Hepatocyte (in vitro differentiated cells): ENCODE measurements around the gene MYO5C. TPM values are rescaled to one million over a fixed set of nuclear protein-coding genes. Genes with fewer than 3 reads are reported as not detected.
A peak's percentile ranks its signal among the peaks of the same experiment; 100 is the strongest.
"Not testable (repeated sequence)": the region's sequence is repeated elsewhere in the genome, so short reads cannot be mapped to it uniquely, and the experiment has no call there.

Experiments used
- DNase-seq: peaks from one replicate; pipeline ENCODE4 v3.0.0-alpha.2; 2016; ENCODE audit warnings: low spot score
- H2AFZ ChIP-seq: fragments of 200-600 bp; sonication (generic); 2 replicates; pipeline ENCODE4 v1.6.0; 2016; ENCODE audit warnings: antibody characterized with exemption, mild to moderate bottlenecking
- H3K27ac ChIP-seq: fragments of 200-600 bp; sonication (generic); 2 replicates; pipeline ENCODE4 v1.5.1; 2016; ENCODE audit warnings: mild to moderate bottlenecking
- H3K27me3 ChIP-seq: fragments of 200-600 bp; sonication (generic); 2 replicates; pipeline ENCODE4 v1.6.1; 2016
- H3K36me3 ChIP-seq: fragments of 200-600 bp; sonication (generic); replicated peaks from 2 replicates; pipeline ENCODE4 v1.5.1; 2016; ENCODE audit warnings: low read depth; ENCODE audit not compliant: insufficient read depth
- H3K4me1 ChIP-seq: fragments of 200-600 bp; sonication (generic); 2 replicates; pipeline ENCODE4 v1.5.1; 2016; ENCODE audit warnings: mild to moderate bottlenecking, moderate library complexity; ENCODE audit not compliant: insufficient read depth
- H3K4me2 ChIP-seq: fragments of 200-600 bp; sonication (generic); 2 replicates; pipeline ENCODE4 v1.6.0; 2016
- H3K4me3 ChIP-seq: fragments of 200-600 bp; sonication (generic); 2 replicates; pipeline ENCODE4 v1.5.1; 2016; ENCODE audit warnings: mild to moderate bottlenecking
- H3K79me2 ChIP-seq: fragments of 200-600 bp; sonication (generic); 2 replicates; pipeline ENCODE4 v1.6.0; 2017; ENCODE audit warnings: mild to moderate bottlenecking
- H3K9me2 ChIP-seq: fragments of 200-600 bp; sonication (generic); replicated peaks from 2 replicates; pipeline ENCODE4 v1.6.0; 2017; ENCODE audit warnings: mild to moderate bottlenecking; ENCODE audit not compliant: insufficient read depth
- H3K9me3 ChIP-seq: fragments of 200-600 bp; sonication (generic); 2 replicates; pipeline ENCODE4 v1.5.1; 2016; ENCODE audit warnings: low read depth, mild to moderate bottlenecking
- H4K20me1 ChIP-seq: fragments of 200-600 bp; sonication (generic); 2 replicates; pipeline ENCODE4 v1.6.0; 2016; ENCODE audit warnings: mild to moderate bottlenecking; ENCODE audit not compliant: insufficient read depth, poor library complexity, severe bottlenecking
- EZH2 ChIP-seq: fragments of 200-600 bp; sonication (generic); IDR thresholded peaks from 2 replicates; pipeline ENCODE4 v1.6.1; 2016; ENCODE audit warnings: antibody characterized with exemption, mild to moderate bottlenecking, borderline replicate concordance
- EZH2phosphoT487 ChIP-seq: fragments of 200-600 bp; sonication (generic); IDR thresholded peaks from one replicate; pipeline ENCODE4 v1.6.1; 2018; ENCODE audit warnings: antibody characterized with exemption, mild to moderate bottlenecking, low read depth, moderate library complexity; ENCODE audit not compliant: unreplicated experiment, severe bottlenecking
- WGBS: methylation state at CpG from one replicate; pipeline ENCODE4 v1.1.6; 2016; ENCODE audit warnings: low lambda C conversion rate; ENCODE audit errors: missing lambda C conversion rate; 5-methylcytosine and 5-hydroxymethylcytosine counted together
- polyA plus RNA-seq: library from polyadenylated mRNA; unstranded; fragments of >200 nt; fragmentation: Nextera tagmentation; extraction: Ambion mirVana; gene quantifications from 2 replicates; pipeline ENCODE4 v1.2.1, GENCODE V29; 2016
- total RNA-seq: library from RNA; depleted of rRNA; stranded (reverse); fragments of >200 nt; gene quantifications from 2 replicates; pipeline ENCODE4 v1.2.3, GENCODE V29; 2014
- TF ChIP-seq, protein P1 (sequence below): fragments of 200-600 bp; sonication (generic); IDR thresholded peaks from 2 replicates; pipeline ENCODE4 v1.5.1; 2016; ENCODE audit warnings: antibody characterized with exemption, mild to moderate bottlenecking; ENCODE audit not compliant: poor library complexity

Gene MYO5C
- total and polyA plus RNA-seq, 2 experiments from 2014 or later = 10.2 to 18.2 TPM

DNA sequence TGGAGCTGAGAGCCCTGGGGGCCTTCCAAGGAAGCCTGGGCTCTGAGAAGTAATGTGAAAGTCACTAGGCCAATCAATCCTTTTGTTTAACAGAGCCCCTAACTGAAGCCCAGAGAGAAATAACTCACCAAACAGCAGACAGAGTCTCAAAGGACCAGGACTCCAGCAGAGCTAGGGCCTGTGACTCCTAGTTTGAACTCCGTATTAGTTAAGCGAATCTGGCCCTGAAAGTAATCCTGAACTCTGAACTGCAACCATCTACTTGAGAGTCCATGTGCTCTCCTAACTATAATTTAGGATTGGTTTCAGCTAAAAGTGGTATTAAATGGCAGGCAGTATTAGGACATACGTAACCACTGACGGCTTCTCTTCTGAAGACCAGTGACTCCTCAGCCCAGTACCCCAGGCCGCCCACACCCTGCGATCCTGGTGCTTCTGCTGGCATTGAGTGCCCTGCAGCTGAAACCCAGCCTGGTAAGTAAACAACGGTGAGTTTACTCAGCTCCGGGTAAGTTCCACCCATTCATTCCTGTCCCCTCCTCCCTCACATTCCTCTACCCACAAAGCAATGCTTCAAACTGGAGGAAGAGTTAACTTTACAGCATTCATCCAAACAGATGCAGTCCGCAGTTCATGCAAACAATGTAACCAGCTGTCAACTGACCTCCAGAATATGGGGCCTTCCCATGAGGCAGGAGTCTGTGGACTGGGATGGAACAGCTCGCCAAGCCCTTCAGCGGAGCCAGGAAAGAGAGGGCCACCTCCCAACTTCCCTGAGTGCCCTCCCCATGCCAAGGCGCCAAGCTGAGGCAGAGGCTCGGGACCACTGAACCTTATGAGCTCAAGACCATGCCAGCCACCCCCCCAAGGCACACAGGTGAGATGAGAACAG is 7.3 kb downstream of the MYO5C start:
- no peaks in the 10 kb centered on the region for H3K9me2 ChIP-seq
- peaks cover 15% of the 10 kb centered on the region for H3K79me2 ChIP-seq
- no peak overlapping the region for H3K4me3 ChIP-seq
- no peaks in the 10 kb centered on the region for H3K36me3 ChIP-seq
- no peaks in the 10 kb centered on the region for H3K27me3 ChIP-seq
- peak overlapping the region; percentile 94 for H3K27ac ChIP-seq
- WGBS = 53% methylated on average over 13 of the region's 13 CpGs
- H3K4me2 ChIP-seq = peak overlapping the region; percentile 59
- DNase-seq = peak; percentile 79
- peaks cover 28% of the 10 kb centered on the region for H3K4me1 ChIP-seq
- H3K9me3 ChIP-seq = no peaks in the 10 kb centered on the region
- no peak overlapping the region for H2AFZ ChIP-seq
- TF ChIP-seq EZH2 (no peak), EZH2phosphoT487 (no peak)
- TF ChIP-seq, protein P1, sequence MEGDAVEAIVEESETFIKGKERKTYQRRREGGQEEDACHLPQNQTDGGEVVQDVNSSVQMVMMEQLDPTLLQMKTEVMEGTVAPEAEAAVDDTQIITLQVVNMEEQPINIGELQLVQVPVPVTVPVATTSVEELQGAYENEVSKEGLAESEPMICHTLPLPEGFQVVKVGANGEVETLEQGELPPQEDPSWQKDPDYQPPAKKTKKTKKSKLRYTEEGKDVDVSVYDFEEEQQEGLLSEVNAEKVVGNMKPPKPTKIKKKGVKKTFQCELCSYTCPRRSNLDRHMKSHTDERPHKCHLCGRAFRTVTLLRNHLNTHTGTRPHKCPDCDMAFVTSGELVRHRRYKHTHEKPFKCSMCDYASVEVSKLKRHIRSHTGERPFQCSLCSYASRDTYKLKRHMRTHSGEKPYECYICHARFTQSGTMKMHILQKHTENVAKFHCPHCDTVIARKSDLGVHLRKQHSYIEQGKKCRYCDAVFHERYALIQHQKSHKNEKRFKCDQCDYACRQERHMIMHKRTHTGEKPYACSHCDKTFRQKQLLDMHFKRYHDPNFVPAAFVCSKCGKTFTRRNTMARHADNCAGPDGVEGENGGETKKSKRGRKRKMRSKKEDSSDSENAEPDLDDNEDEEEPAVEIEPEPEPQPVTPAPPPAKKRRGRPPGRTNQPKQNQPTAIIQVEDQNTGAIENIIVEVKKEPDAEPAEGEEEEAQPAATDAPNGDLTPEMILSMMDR = no peak
- no peaks in the 10 kb centered on the region for H4K20me1 ChIP-seq

- Histone ChIP-seq H3K4me1 (peaks cover 28% of the 10 kb centered on the region), H3K27me3 (no peaks in the 10 kb centered on the region), H3K4me2 (peak overlapping the region; percentile 59), H3K36me3 (no peaks in the 10 kb centered on the region), H3K27ac (peak overlapping the region; percentile 94), H4K20me1 (no peaks in the 10 kb centered on the region), H3K9me2 (no peaks in the 10 kb centered on the region), H3K79me2 (peaks cover 18% of the 10 kb centered on the region), H2AFZ (no peak overlapping the region), H3K9me3 (no peaks in the 10 kb centered on the region), H3K4me3 (no peak overlapping the region)
- TF ChIP-seq EZH2 (no peak), EZH2phosphoT487 (no peak)
- TF ChIP-seq, protein P1 = no peak
- WGBS = 74% methylated on average over 7 of the region's 7 CpGs
- DNase-seq = peak; percentile 40
These were observed 8.5 kb downstream of the MYO5C start for GRCh38 chr15:52287114-52287513.

- H3K27ac ChIP-seq, H3K4me3 ChIP-seq, H3K9me3 ChIP-seq, H3K4me2 ChIP-seq, H3K27me3 ChIP-seq, H3K36me3 ChIP-seq, DNase-seq, H3K9me2 ChIP-seq, H2AFZ ChIP-seq, H4K20me1 ChIP-seq: not testable (repeated sequence)
- WGBS = 96% methylated on average over 14 of the region's 34 CpGs
- Histone ChIP-seq H3K4me1 (peaks cover 28% of the 10 kb centered on the region), H3K79me2 (peaks cover 18% of the 10 kb centered on the region)
These were observed 9.7 kb downstream of the MYO5C start for GRCh38 chr15:52285941-52286340.

- Histone ChIP-seq H2AFZ (no peak overlapping the region), H3K27me3 (no peaks in the 10 kb centered on the region), H3K9me3 (no peaks in the 10 kb centered on the region), H3K4me1 (peaks cover 16% of the 10 kb centered on the region), H3K79me2 (peaks cover 18% of the 10 kb centered on the region), H3K4me2 (no peak overlapping the region), H3K9me2 (no peaks in the 10 kb centered on the region), H3K27ac (no peak overlapping the region), H3K36me3 (no peaks in the 10 kb centered on the region), H4K20me1 (no peaks in the 10 kb centered on the region), H3K4me3 (no peak overlapping the region)
- no peak for DNase-seq
- whole genome bisulfite sequencing = 80% methylated on average over 3 of the region's 3 CpGs
- TF ChIP-seq EZH2 (no peak), EZH2phosphoT487 (no peak)
- TF ChIP-seq, protein P1 = no peak
These were observed 11.4 kb downstream of the MYO5C start for GRCh38 chr15:52284164-52284563.
